Uterus (tissue), 4 donors: Measurements from ENCODE around the gene PTPN13. TPM values are rescaled to one million over a fixed set of nuclear protein-coding genes. Genes with fewer than 3 reads are reported as not detected.

ENCODE experiments used
- DNase-seq, 2 donors: peaks; one replicate each; pipeline ENCODE4 v3.0.0-alpha.2; 2019 to 2020
- H3K27ac ChIP-seq, 2 donors: fragments of 200-600 bp; sonication (generic); 1 replicate in 1 of 2; 2 replicates in 1 of 2; pipeline ENCODE4 v1.5.1; 2016 to 2018
- H3K27me3 ChIP-seq, 2 donors: fragments of 200-600 bp; sonication (generic); one replicate each; pipeline ENCODE4 v1.5.1; 2018 to 2019; ENCODE audit warnings: control low read depth in 1 of 2
- H3K36me3 ChIP-seq, 2 donors: fragments of 200-600 bp; sonication (generic); one replicate each; pipeline ENCODE4 v1.5.1; 2019; ENCODE audit warnings: control low read depth in 1 of 2
- H3K4me1 ChIP-seq, 2 donors: fragments of 200-600 bp; sonication (generic); one replicate each; pipeline ENCODE4 v1.5.1; 2018 to 2019; ENCODE audit warnings: control low read depth in 1 of 2
- H3K4me3 ChIP-seq, 2 donors: fragments of 200-600 bp; sonication (generic); 1 replicate in 1 of 2; 2 replicates in 1 of 2; pipeline ENCODE4 v1.5.1; 2018 to 2019; ENCODE audit warnings: mild to moderate bottlenecking in 1 of 2
- H3K9me3 ChIP-seq, 2 donors: fragments of 200-600 bp; sonication (generic); one replicate each; pipeline ENCODE4 v1.5.1; 2019; ENCODE audit warnings: control low read depth in 1 of 2
- CTCF ChIP-seq, 4 experiments: fragments of 200-600 bp in 2 of 4; fragments of 450-650 bp in 2 of 4; sonication (generic) in 2 of 4; IDR thresholded peaks; one replicate each; pipeline ENCODE4 v1.5.1; 2016 to 2019; ENCODE audit warnings: antibody characterized with exemption in 4 of 4, mild to moderate bottlenecking in 2 of 4, moderate library complexity in 1 of 4
- POLR2A ChIP-seq, 2 donors: fragments of 450-650 bp; IDR thresholded peaks; one replicate each; pipeline ENCODE4 v1.6.1; 2016; ENCODE audit warnings: antibody characterized with exemption in 2 of 2, mild to moderate bottlenecking in 1 of 2, moderate library complexity in 1 of 2
- intact Hi-C: fragments of 100-400 bp; cut with DNase I; formaldehyde crosslinking; loops from one replicate; pipeline ENCODE4 v1.15.1; 2023; ENCODE audit warnings: low total_unique reads
- total RNA-seq, 4 donors: library from RNA; depleted of rRNA in 3 of 4; stranded (reverse); fragments of >200 nt in 3 of 4; gene quantifications; one replicate each; pipeline versions ENCODE4 v1.1.0 to v1.2.4, GENCODE V29; 2014 to 2023
- donor health status: DM: yes; HTN: yes; CAD: no.

Gene PTPN13
- total RNA-seq, 4 donors from 2014 or later, result 24.3 to 79.2 (median 37.9) TPM

- intact Hi-C loops, result no loop called here
- Histone ChIP-seq H3K27ac (no peak overlapping the region), H3K9me3 (no peaks in the 10 kb centered on the region), H3K36me3 (no peaks in the 10 kb centered on the region), H3K27me3 (no peaks in the 10 kb centered on the region), H3K4me3 (no peak overlapping the region), H3K4me1 (peaks cover 0 to 5% of the 10 kb centered on the region in 2 donors)
- TF ChIP-seq POLR2A (IDR thresholded peaks at IDR 0.05), result no peak
- no peak for TF ChIP-seq CTCF (IDR thresholded peaks at IDR 0.05)
- DNase-seq, result no peak
Observed at GRCh38 chr4:86822136-86822535, 228.0 kb downstream of the PTPN13 start.

DNA sequence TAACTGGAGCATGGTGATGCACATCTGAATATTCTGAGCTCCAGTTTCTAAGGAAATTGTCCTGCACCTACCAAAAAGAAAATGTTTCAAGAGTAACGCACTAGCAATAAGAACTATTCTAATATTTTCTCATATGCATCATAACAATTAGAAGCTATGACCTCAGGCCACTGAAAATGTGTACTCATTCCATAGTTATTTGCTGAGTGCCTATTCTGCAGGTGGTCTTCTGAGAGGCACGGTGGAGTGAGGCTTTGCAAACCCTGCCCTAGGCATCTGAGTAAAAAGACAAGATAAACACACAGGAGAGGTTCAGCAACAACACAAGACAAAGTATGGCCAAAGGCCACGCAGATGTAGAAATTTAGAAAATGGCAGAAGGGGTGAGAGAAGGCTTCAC lies 231.4 kb downstream of the PTPN13 start:
- H3K9me3 ChIP-seq, result no peaks in the 10 kb centered on the region
- no peak for TF ChIP-seq CTCF (IDR thresholded peaks at IDR 0.05)
- TF ChIP-seq POLR2A (IDR thresholded peaks at IDR 0.05), result no peak
- no peaks in the 10 kb centered on the region for H3K27me3 ChIP-seq
- no peaks in the 10 kb centered on the region for H3K36me3 ChIP-seq
- intact Hi-C loops, result no loop called here
- no peak overlapping the region for H3K4me3 ChIP-seq
- DNase-seq, result no peak
- no peak overlapping the region for H3K27ac ChIP-seq
- H3K4me1 ChIP-seq, result no peaks in the 10 kb centered on the region

GRCh38 chr4:86831262-86832130 lies 237.4 kb downstream of the PTPN13 start:
- no peak for TF ChIP-seq CTCF (IDR thresholded peaks at IDR 0.05)
- TF ChIP-seq POLR2A (IDR thresholded peaks at IDR 0.05), result no peak
- Histone ChIP-seq H3K27ac (peak overlapping the region; percentile 34 to 65), H3K9me3 (no peaks in the 10 kb centered on the region), H3K36me3 (no peaks in the 10 kb centered on the region), H3K4me1 (no peaks in the 10 kb centered on the region), H3K27me3 (no peaks in the 10 kb centered on the region), H3K4me3 (no peak overlapping the region)
- DNase-seq, result peak; percentile 47 to 51
- intact Hi-C loops, result no loop called here

GRCh38 chr4:86833615-86834014 lies 239.5 kb downstream of the PTPN13 start:
- no peak overlapping the region for H3K27ac ChIP-seq
- no peak overlapping the region for H3K4me3 ChIP-seq
- no peak for DNase-seq
- H3K36me3 ChIP-seq, result no peaks in the 10 kb centered on the region
- no peaks in the 10 kb centered on the region for H3K9me3 ChIP-seq
- no peaks in the 10 kb centered on the region for H3K4me1 ChIP-seq
- intact Hi-C loops, result no loop called here
- no peaks in the 10 kb centered on the region for H3K27me3 ChIP-seq
- no peak for TF ChIP-seq POLR2A (IDR thresholded peaks at IDR 0.05)
- TF ChIP-seq CTCF (IDR thresholded peaks at IDR 0.05), result no peak

DNA sequence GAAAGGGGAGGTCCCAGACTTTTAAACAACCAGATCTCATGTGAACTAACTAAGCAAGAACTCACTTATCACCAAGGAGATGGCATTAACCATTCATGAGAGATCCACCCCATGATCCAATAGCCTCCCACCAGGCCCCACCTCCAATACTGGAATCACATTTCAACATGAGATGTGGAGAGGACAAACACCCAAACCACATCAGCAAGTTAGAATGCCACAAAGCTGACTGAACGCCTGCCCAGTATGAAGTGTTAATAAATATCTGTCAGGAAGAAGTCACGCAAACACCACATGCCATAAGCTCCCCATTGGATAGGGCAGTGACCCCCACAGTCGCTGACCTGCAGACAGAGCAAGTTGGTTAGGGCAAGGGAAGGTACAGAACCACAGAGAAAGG lies 240.8 kb downstream of the PTPN13 start:
- H3K27me3 ChIP-seq, result no peaks in the 10 kb centered on the region
- no peak overlapping the region for H3K4me3 ChIP-seq
- no peak for DNase-seq
- H3K9me3 ChIP-seq, result no peaks in the 10 kb centered on the region
- no peak overlapping the region for H3K27ac ChIP-seq
- H3K4me1 ChIP-seq, result no peaks in the 10 kb centered on the region
- intact Hi-C loops, result no loop called here
- no peak for TF ChIP-seq CTCF (IDR thresholded peaks at IDR 0.05)
- no peak for TF ChIP-seq POLR2A (IDR thresholded peaks at IDR 0.05)
- no peaks in the 10 kb centered on the region for H3K36me3 ChIP-seq
